ENCODE measurements around the gene CCNL2. TPM values are rescaled to one million over a fixed set of nuclear protein-coding genes. Genes with fewer than 3 reads are reported as not detected.
A peak's percentile ranks its signal among the peaks of the same experiment; 100 is the strongest.

Gene CCNL2
- total and polyA plus RNA-seq, 2 of the 13 experiments (the other 11 are each of a cell fraction or from before 2014, with no cell fraction given) = 105 to 340 TPM

DNA sequence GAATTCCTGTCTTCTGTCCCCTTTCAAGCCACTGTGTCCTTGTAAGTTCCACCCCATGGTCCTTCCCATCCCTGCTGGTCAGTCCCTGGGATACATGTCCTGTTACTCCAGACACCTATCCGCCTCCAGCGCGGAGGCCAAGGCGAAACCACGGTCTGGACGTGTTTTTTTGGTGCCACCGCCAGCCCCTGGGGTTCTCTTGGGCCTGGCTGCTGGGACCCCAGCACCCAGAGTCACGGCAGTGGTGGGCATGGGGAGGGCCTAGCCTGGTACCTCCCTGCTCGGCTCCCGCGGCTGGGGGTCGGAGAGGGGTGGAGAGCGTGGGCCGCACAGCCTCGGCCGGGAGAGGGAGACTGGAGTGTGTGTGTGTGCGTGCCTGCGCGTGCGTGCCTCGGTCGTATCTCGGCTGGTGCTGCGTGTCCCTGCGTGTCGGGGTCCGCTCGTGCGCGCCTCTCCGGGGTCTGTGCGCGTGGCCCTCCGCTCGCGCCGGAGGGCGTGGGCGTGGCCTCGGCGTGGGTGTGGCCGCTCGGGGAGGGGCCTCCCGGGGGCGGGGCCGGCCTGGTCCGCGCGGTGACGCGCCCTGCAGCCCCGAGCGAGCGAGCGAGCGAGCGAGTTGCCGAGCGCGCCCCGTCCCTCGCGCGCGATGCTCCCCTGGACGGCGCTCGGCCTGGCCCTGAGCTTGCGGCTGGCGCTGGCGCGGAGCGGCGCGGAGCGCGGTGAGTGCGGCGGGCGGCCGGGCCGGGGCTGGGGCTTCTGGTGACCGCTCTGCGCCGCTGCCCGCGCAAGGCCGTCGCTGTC is 36.2 kb upstream of the CCNL2 start, which contains the start of gene VWA1 (continued):
- TF ChIP-seq ZNF749 (CRISPR knock-in tag; IDR thresholded peaks at IDR 0.05; ENCODE audit: borderline replicate concordance) = 0 out of 2 replicates have a peak, but pooled peaks have one; percentile 44
- TF ChIP-seq SOX13 (IDR thresholded peaks at IDR 0.05) = no peak
- TF ChIP-seq SOX13 (CRISPR knock-in tag; conservative IDR thresholded peaks at IDR 0.05 in 1 of 2, IDR thresholded peaks at IDR 0.05 in 1 of 2) = no peak
- TF ChIP-seq, protein P1, sequence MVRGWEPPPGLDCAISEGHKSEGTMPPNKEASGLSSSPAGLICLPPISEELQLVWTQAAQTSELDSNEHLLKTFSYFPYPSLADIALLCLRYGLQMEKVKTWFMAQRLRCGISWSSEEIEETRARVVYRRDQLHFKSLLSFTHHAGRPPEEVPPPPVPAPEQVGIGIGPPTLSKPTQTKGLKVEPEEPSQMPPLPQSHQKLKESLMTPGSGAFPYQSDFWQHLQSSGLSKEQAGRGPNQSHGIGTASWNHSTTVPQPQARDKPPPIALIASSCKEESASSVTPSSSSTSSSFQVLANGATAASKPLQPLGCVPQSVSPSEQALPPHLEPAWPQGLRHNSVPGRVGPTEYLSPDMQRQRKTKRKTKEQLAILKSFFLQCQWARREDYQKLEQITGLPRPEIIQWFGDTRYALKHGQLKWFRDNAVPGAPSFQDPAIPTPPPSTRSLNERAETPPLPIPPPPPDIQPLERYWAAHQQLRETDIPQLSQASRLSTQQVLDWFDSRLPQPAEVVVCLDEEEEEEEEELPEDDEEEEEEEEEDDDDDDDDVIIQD (CRISPR knock-in tag; IDR thresholded peaks at IDR 0.05; ENCODE audit: low read depth) = no peak
- TF ChIP-seq TBL1XR1 (IDR thresholded peaks at IDR 0.05; ENCODE audit: borderline replicate concordance, low read length, partially characterized antibody) = no peak
- TF ChIP-seq IKZF4 (CRISPR knock-in tag; IDR thresholded peaks at IDR 0.05; ENCODE audit: borderline replicate concordance, low read depth, not compliant biosample characterization) = peak; percentile 28
- TF ChIP-seq ZNF768 (CRISPR knock-in tag; IDR thresholded peaks at IDR 0.05) = no peak
- TF ChIP-seq DRAP1 (CRISPR knock-in tag; IDR thresholded peaks at IDR 0.05) = 0 out of 2 replicates have a peak, but pooled peaks have one; percentile 29
- no peak for TF ChIP-seq ZNF569 (CRISPR knock-in tag; IDR thresholded peaks at IDR 0.05; ENCODE audit: borderline replicate concordance)
- peak; percentile 72; the same call in 1 of the 2 replicates for TF ChIP-seq ZNF567 (CRISPR knock-in tag; IDR thresholded peaks at IDR 0.05; ENCODE audit: borderline replicate concordance)
- TF ChIP-seq DZIP1 (CRISPR knock-in tag; IDR thresholded peaks at IDR 0.05) = no peak
- TF ChIP-seq PITX1 (CRISPR knock-in tag; IDR thresholded peaks at IDR 0.05) = peak; percentile 64; the same call in 1 of the 2 replicates
- TF ChIP-seq FOXJ3 (CRISPR knock-in tag; IDR thresholded peaks at IDR 0.05; ENCODE audit: borderline replicate concordance) = no peak
- no peak for TF ChIP-seq ZNF251 (CRISPR knock-in tag; IDR thresholded peaks at IDR 0.05)
- TF ChIP-seq XRCC5 (optimal IDR thresholded peaks at IDR 0.05; ENCODE audit: low read length) = peak; percentile 33
- no peak for TF ChIP-seq ZBTB44 (CRISPR knock-in tag; IDR thresholded peaks at IDR 0.05)
- no peak for TF ChIP-seq CEBPG (CRISPR knock-in tag; IDR thresholded peaks at IDR 0.05)
- TF ChIP-seq ZNF225 (CRISPR knock-in tag; IDR thresholded peaks at IDR 0.05) = peak; percentile 44; the same call in 1 of the 2 replicates
- TF ChIP-seq ZNF260 (CRISPR knock-in tag; IDR thresholded peaks at IDR 0.05; ENCODE audit: borderline replicate concordance, low read depth) = no peak
- TF ChIP-seq SKIL (CRISPR knock-in tag; IDR thresholded peaks at IDR 0.05; ENCODE audit: borderline replicate concordance) = no peak
